ENCODE measurements around the gene MYH3.

MYH3 gene

GRCh38 chr17:10648381-10648780 is 8.7 kb downstream of the MYH3 start:
- POLR2A ChIA-PET = no interaction called here
- no peak for TF ChIP-seq CTCF (IDR thresholded peaks at IDR 0.05; ENCODE audit: insufficient read depth, low read length, missing control alignments)
- no peak for DNase-seq (ENCODE audit: low read depth, low spot score)
- no peak overlapping the region for H3K4me3 ChIP-seq (ENCODE audit: low read depth, low read length)
- CTCF ChIA-PET = interaction anchor here (0.7 to 12.1 kb wide), 5 partner anchors 16 to 198 kb away, joined by 3 to 204 read pairs (median 113); no protein-coding TSS in a partner anchor

- CTCF ChIA-PET = interaction anchor here (0.6 to 12.1 kb wide), 43 partner anchors 9 to 1367 kb away, joined by 3 to 204 read pairs (median 6); partner anchors contain the start of genes MYH3 and TMEM220
- no peak overlapping the region for H3K4me3 ChIP-seq (ENCODE audit: low read depth, low read length)
- TF ChIP-seq CTCF (IDR thresholded peaks at IDR 0.05; ENCODE audit: insufficient read depth, low read length, missing control alignments) = peak; percentile 90
- DNase-seq (ENCODE audit: low read depth, low spot score) = peak; percentile 5
- POLR2A ChIA-PET = no interaction called here
Observed at GRCh38 chr17:10646392-10646990, 10.6 kb downstream of the MYH3 start.

GRCh38 chr17:10640475-10640874 is 16.6 kb downstream of the MYH3 start:
- H3K4me3 ChIP-seq (ENCODE audit: low read depth, low read length) = no peak overlapping the region
- POLR2A ChIA-PET = no interaction called here
- CTCF ChIA-PET = interaction anchor here (1.6 to 12.1 kb wide), 5 partner anchors 8 to 204 kb away, joined by 5 to 204 read pairs (median 15); no protein-coding TSS in a partner anchor
- DNase-seq (ENCODE audit: low read depth, low spot score) = no peak
- no peak for TF ChIP-seq CTCF (IDR thresholded peaks at IDR 0.05; ENCODE audit: insufficient read depth, low read length, missing control alignments)

GRCh38 chr17:10638151-10638550 is 19.0 kb downstream of the MYH3 start:
- H3K4me3 ChIP-seq (ENCODE audit: low read depth, low read length) = no peak overlapping the region
- no peak for TF ChIP-seq CTCF (IDR thresholded peaks at IDR 0.05; ENCODE audit: insufficient read depth, low read length, missing control alignments)
- ChIA-PET POLR2A (no interaction called here), CTCF (interaction anchor here (1.2 to 12.1 kb wide), 5 partner anchors 4 to 47 kb away, joined by 3 to 204 read pairs (median 177); no protein-coding TSS in a partner anchor)
- DNase-seq (ENCODE audit: low read depth, low spot score) = no peak

- ChIA-PET POLR2A (no interaction called here), CTCF (interaction anchor here (1.2 to 11.6 kb wide), 5 partner anchors 7 to 210 kb away, joined by 3 to 204 read pairs (median 9); no protein-coding TSS in a partner anchor)
- TF ChIP-seq CTCF (IDR thresholded peaks at IDR 0.05; ENCODE audit: insufficient read depth, low read length, missing control alignments) = no peak
- no peak for DNase-seq (ENCODE audit: low read depth, low spot score)
- H3K4me3 ChIP-seq (ENCODE audit: low read depth, low read length) = no peak overlapping the region
Observed at GRCh38 chr17:10635290-10635689, 21.8 kb downstream of the MYH3 start.

- ChIA-PET CTCF (interaction anchor here (0.8 to 11.6 kb wide), 6 partner anchors 9 to 211 kb away, joined by 3 to 204 read pairs (median 4); no protein-coding TSS in a partner anchor), POLR2A (no interaction called here)
- no peak for TF ChIP-seq CTCF (IDR thresholded peaks at IDR 0.05; ENCODE audit: insufficient read depth, low read length, missing control alignments)
- no peak for DNase-seq (ENCODE audit: low read depth, low spot score)
- H3K4me3 ChIP-seq (ENCODE audit: low read depth, low read length) = no peak overlapping the region
Observed at GRCh38 chr17:10633738-10634379, 23.2 kb downstream of the MYH3 start.
